CD4-positive, alpha-beta T cell treated with Interleukin-21 for 1 hour (primary cell): Measurements from ENCODE around the gene ELOB.

Source experiments
- DNase-seq: peaks from one replicate; pipeline ENCODE4 v3.0.0-alpha.2; 2020

ELOB gene

DNA sequence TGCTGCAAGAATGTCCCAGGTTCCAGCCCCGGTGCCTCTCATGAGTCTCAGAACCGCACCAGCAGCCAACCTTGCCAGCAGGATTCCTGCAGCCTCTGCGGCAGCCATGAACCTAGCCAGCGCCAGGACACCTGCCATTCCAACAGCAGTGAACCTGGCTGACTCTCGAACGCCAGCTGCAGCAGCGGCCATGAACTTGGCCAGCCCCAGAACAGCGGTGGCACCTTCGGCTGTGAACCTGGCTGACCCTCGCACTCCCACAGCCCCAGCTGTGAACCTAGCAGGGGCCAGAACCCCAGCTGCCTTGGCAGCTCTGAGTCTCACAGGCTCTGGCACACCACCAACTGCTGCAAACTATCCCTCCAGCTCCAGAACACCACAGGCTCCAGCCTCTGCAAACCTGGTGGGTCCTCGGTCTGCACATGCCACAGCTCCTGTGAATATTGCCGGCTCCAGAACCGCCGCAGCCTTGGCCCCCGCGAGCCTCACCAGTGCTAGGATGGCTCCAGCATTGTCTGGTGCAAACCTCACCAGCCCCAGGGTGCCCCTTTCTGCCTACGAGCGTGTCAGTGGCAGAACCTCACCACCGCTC, 9.8 kb downstream of the ELOB start:
- DNase-seq = no peak

DNA sequence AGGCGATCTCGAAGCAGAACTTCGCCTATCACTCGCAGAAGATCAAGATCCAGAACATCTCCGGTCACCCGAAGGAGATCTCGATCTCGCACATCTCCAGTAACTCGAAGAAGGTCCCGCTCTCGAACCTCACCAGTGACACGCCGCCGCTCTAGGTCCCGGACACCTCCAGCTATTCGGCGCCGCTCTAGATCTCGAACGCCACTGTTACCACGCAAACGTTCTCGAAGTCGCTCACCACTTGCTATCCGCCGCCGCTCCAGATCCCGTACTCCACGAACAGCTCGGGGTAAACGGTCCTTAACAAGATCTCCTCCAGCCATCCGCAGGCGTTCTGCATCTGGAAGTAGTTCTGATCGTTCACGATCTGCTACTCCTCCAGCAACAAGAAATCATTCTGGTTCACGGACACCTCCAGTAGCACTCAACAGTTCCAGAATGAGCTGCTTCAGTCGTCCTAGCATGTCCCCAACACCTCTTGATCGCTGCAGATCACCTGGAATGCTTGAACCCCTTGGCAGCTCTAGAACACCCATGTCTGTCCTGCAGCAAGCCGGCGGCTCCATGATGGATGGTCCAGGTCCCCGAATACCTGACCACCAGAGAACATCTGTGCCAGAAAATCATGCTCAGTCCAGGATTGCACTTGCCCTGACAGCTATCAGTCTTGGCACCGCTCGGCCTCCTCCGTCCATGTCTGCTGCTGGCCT, 10.5 kb downstream of the ELOB start:
- no peak for DNase-seq

DNA sequence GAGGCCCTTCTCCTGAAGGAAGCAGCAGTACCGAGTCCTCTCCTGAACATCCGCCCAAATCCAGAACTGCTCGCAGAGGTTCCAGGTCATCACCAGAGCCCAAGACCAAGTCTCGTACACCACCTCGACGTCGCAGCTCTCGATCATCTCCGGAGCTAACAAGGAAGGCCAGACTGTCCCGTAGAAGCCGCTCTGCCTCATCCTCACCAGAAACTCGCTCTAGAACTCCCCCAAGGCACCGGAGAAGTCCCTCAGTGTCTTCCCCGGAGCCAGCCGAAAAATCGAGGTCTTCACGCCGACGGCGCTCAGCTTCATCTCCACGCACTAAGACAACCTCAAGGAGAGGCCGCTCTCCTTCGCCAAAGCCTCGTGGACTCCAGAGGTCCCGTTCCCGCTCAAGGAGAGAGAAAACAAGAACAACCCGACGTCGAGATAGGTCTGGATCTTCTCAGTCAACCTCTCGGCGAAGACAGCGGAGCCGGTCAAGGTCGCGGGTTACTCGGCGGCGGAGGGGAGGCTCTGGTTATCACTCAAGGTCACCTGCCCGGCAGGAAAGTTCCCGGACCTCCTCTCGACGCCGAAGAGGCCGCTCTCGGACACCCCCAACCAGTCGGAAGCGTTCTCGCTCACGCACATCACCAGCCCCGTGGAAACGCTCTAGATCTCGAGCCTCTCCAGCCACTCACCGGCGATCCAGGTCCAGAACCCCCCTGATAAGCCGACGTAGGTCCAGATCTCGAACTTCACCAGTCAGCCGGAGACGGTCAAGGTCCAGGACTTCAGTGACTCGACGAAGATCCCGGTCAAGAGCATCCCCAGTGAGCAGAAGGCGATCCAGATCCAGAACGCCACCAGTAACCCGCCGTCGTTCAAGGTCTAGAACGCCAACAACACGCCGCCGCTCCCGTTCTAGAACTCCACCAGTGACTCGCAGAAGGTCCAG, 11.3 kb downstream of the ELOB start:
- DNase-seq = no peak

DNA sequence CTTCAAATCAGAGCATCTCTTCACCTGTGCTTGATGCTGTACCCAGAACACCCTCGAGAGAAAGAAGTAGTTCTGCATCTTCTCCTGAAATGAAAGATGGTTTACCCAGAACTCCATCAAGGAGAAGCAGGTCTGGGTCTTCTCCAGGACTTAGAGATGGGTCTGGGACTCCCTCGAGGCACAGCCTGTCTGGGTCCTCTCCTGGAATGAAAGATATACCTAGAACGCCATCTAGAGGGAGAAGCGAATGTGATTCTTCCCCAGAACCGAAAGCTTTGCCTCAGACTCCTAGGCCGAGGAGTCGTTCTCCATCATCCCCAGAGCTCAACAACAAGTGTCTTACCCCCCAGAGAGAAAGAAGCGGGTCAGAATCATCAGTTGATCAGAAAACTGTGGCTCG, 12.4 kb downstream of the ELOB start:
- no peak for DNase-seq

DNA sequence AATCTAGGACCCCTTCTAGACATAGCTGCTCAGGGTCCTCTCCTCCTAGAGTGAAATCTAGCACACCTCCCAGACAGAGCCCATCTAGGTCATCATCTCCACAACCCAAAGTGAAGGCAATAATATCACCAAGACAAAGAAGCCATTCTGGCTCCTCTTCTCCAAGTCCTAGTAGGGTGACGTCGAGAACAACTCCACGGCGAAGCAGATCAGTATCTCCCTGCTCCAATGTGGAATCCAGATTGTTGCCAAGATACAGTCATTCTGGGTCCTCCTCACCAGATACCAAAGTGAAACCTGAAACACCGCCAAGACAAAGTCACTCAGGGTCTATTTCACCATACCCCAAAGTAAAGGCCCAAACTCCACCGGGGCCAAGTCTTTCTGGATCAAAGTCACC, 13.9 kb downstream of the ELOB start:
- no peak for DNase-seq

DNA sequence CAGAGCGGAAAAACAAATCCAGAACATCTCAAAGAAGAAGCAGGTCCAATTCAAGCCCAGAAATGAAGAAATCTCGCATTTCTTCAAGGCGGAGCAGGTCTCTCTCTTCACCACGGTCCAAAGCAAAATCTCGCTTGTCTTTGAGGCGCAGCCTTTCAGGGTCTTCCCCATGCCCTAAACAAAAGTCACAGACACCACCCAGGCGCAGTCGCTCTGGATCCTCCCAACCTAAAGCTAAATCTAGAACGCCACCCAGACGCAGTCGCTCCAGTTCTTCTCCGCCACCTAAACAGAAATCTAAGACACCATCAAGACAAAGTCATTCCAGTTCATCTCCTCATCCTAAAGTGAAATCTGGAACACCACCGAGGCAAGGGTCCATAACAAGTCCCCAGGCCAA, 14.4 kb downstream of the ELOB start:
- DNase-seq = no peak

DNA sequence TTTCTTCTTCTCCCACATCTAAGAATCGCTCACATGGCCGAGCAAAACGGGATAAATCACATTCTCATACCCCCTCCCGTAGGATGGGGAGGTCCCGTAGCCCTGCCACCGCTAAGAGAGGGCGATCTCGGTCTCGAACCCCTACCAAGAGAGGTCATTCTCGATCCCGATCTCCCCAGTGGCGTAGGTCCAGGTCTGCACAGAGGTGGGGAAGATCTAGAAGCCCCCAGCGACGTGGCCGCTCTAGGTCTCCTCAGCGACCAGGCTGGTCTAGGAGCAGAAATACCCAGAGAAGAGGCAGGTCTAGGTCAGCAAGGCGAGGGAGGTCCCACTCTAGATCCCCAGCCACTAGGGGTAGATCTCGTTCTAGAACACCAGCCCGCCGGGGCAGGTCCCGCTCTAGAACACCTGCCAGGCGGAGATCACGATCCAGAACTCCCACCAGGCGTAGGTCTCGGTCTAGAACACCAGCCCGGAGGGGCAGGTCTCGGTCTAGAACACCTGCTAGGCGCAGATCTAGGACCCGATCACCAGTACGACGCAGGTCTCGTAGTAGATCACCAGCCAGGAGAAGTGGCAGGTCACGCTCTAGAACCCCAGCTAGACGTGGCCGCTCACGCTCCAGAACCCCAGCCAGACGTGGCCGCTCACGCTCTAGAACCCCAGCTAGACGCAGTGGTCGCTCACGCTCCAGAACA, 15.0 kb downstream of the ELOB start:
- no peak for DNase-seq

DNA sequence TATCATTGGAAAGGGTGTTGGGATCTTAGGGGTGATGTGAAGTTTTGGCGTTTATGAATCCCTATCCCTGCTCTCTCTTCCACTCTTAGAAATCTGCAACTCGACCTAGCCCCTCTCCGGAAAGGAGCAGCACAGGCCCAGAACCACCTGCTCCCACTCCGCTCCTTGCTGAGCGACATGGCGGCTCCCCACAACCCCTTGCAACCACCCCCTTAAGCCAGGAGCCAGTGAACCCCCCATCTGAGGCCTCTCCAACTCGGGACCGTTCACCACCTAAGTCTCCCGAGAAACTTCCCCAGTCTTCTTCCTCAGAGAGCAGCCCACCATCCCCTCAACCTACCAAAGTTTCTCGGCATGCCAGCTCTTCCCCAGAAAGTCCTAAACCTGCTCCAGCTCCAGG, 15.6 kb downstream of the ELOB start:
- no peak for DNase-seq

DNA sequence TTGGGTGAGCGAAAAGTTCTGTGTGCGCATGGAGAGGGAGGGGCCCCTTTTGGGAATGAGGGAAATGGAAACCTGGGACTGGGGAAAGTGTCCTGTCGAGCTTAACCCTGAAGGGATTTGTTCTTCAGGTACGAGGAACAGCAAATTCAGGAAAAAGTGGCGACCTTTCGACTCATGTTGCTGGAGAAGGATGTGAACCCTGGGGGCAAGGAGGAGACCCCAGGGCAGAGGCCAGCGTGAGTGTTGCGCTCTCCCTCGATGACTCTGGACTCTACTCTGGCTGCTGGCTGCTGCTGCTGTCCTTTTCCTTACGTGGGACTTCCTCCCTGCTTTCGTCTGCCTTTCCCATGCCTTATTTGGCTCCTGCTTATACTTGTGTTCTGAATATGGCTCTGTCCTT, 19.7 kb downstream of the ELOB start:
- no peak for DNase-seq

DNA sequence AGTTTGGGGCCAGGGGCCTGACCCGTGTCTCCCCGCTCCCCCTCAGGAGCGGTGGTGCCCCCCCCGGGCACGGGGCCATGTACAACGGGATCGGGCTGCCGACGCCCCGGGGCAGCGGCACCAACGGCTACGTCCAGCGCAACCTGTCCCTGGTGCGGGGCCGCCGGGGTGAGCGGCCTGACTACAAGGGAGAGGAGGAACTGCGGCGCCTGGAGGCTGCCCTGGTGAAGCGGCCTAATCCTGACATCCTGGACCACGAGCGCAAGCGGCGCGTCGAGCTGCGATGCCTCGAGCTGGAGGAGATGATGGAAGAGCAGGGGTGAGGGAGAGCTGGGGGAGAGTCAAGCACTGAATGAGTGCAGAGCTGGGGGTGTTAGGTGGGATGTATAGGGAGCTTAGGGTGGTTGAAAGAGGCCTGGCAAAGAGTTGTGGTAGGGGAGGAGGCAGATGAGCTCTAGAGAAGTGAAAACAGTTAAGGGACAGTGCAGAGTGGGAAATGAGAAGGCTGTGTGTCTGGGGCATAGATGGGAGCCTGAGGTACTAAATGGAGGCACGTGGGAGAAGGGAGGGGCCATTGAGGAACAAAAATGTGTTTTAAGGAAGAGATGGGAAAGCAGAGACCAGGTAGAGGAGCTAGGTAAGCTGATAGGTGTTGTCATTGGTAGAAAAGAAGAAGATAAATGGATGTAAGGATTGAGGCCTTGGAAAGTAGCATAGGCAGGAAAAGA, 20.6 kb downstream of the ELOB start:
- DNase-seq = no peak

DNA sequence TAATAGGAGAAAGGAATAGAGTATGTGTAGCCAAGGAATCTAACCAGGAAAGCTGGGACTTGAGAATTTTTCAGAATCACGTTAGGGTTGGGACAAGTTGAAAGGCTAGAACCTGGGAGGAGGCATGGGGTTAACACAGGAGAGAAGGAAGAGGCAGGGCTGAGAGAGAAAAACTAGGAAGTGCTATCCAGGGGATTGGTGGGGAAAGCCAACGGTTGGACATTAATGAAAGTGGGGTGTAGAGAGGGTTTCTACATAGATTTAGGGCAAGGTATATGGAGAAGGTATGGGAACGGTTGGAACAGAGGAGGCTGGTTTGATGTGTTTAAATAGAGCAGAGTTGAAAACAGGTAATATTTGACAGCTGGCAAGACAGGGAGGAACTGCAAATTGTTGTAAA, 21.9 kb downstream of the ELOB start:
- DNase-seq = no peak

DNA sequence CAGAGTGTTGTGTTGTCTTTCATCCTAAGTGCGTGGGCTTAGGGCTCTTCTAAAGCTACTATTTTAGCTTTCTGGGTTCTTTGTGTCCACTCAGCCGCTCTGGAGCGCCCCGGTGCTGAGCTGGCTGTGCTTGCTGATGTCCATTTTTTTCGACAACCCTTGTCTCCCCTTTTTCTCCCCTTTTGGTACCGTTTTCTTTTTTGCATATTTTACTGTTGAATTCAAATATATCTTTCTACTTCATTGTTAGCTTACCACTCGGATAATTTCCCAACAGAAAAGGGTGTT, 23.4 kb downstream of the ELOB start:
- DNase-seq = no peak

DNA sequence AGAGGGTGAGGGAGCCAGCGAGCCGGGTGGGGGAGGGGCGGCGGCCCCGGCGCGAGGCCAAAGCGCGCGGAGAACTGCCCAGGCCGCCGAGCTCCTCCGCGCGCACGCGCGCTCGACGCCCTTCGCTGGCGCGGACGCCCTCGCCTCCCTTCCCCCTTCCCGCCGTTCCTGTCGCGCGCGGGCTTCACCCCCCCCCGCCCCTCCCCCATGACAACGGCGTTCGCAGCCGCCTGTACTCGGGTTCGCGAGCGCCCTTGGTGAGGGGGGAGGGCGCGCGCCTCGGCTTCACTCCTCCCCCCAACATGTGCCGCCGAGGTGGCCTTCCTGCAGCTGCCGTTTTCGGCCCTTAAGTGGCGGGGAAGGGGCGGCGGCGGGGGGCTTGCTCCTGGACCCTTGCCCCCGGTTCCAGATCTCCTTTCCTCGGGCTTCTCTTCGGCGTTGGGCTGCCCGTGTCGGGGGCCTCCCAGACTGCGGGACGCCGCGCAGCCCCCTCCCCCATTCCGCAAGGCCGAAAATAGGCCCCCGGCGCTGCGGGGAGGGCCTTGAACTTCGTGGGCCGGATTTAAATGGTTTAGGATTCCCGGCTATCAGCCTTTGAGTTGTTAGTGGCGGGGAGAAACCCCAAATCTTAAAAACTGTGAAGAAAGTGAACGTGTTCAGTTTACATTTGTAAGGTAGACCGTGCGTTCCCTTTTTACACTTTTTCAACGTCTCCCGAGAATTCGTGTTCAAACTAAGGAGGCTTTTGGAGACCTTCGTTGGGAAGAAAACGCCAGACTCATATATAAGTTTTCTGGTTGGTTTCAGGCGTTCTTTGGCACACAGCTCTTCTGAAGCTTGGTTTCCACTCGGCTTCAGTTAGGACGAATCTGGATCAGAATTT, 24.0 kb downstream of the ELOB start:
- peak; percentile 73 for DNase-seq

DNA sequence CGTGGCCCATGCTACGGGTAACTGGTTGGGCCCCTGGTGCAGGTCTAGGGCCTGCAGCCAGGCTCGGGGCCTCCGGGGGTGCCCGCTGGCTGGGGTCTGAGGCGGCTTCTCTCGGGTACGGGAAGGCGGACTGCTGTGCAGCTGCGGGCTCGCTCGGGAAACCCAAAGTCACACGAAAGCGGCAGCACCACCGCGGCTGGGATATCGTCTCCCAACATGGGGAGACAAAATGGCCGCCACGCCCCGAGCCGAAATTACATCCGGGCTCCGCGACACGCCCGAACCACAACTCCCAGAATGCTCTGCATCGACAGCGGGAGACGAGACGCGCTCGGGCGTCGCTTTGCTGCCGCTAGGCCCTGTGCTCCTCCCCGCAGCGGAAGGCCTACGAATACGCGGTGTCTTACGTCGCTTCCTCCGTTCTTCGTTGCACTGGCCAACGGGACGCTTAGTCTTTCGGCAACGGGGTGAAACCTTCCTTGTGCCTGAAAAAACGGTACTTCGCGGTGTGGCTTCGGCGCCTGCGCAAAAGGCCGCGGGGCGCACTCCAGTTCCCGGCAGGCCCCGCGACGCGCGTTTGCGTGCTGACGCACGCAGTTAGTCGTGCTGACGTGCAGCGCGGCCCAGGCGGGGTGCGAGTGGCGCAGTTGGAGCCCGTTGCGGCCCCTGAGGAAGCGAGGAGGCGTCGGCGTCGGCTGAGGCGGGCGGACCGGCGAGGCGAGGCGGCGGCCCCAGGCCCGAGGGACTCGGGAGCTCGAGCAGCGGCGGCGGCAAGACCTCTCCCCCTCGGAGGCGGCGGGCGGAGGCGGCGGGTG, 24.8 kb downstream of the ELOB start, which contains the start of gene SRRM2:
TSS of gene SRRM2 (plus strand) at position 604 of the 815 bp plus-strand sequence. CDS start 3,727 bp downstream, outside the sequence.
- DNase-seq = peak; percentile 96

DNA sequence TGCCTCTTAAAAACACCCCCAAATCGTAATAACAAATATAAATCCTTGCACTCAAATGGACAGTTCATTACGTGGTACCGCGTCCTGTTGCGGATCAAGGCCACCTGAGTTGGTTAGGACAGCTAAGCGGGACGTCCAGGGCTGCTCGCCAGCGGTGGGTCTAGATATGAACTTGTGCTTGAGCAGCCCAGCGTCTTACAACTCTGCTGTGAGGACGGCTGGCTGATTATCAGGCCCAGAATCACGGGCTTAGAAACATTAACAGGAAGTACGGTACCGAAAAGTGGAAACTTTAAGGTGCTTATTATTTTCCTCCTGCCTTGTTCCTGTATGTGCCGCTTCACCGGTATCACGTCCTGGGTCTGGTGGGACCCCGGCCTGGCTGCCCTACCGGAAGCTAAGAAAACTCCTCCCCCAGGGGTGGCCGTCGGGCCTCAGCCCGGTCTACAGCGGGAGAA, 25.5 kb downstream of the ELOB start:
- DNase-seq = no peak

DNA sequence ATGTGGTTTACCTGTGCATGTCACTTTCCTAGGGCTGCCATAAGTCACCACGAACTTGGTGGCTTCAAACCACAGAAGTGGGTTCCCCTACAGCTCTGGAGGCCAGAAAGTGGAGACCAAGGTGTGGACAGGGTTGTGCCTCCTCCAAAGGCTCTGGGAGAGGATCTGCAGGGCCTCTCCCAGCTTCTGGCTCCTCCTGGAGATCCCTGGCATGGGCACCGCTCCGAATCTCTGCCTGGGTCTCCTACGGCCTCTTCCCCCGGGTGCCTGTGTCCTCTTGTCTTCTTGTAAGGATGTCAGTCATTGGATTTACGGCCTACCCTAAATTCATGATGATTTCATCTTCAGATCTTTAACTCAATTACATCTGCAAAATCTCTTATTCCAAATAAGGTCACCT, 27.1 kb downstream of the ELOB start:
- DNase-seq = no peak

DNA sequence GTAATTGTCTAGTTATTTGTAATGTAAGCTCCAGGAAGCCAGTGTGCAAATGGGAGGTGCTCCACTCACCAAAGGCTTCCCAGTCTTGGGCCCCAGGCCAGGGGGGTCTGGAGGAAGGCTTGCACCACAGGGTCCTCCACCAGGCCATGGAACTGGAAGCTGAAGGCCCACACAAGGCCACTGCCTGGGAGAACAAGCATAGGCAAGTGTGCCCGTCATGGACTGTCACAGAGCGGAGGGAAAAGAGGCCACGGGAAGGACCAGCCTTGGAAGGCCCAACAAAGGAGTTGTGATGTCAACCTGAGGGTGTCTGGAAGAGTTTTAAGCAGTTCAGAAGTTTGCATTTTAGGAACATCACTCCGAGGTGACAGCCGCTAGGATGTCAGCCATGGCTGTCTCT, 27.6 kb downstream of the ELOB start:
- no peak for DNase-seq

DNA sequence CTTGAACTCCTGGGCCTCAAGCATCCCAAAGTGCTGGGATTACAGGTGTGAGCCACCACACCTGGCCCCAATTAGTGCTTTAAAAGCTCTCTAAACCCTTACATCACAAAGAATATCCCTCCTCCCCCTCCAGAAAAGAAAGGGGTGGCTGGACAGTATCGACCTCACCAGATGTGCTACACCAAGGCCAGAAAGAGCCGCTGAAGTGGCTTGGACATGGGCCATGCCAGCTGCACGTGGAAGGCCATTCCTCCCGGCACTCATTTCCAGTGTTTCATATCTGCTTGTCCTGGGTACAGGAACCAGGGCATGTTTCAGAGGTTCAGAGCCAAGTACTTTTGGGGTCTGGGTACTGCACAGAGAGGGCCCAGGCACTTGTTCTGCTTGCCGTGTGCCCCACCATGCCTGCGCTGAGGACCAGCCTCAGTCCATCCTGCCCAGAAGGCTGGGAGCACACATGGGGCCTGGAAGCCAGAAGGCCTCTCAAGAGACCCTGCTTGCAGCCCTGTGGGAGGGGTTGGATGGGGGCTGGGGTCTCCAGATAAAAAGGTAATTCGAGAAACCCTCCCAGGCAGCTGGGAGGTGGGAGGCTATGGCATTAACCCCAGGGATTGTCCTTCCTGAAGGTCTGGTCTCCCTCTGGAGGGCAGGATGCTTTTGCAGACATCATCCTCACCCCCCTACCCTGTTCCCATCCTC, 28.2 kb downstream of the ELOB start:
- no peak for DNase-seq

DNA sequence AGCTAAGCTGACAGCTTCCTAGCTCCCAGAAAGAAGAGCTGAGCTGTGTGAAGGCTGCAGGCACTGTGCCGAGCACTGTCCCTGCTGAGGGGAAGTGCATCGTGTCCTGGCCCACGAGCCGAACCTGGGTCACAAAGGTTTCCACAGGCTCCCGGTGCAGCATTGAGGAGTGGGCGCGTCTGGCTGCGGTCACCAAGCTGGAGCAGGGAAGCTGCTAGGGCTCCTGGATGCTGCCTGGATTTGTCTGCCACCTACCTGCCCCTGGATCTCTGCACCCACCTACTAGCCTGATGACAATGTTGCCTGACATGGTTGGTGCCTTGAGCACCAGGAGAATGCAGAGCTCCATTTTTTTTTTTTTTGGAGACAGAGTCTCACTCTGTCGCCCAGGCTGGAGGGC, 31.1 kb downstream of the ELOB start:
- DNase-seq = no peak
